Vagina (tissue), 2 donors: ENCODE measurements around the gene STK38L. TPM values are rescaled to one million over a fixed set of nuclear protein-coding genes. Genes with fewer than 3 reads are reported as not detected.

ENCODE experiments used
- DNase-seq, 2 donors: peaks; one replicate each; pipeline ENCODE4 v3.0.0-alpha.2; 2017; ENCODE audit errors: extremely low spot score in 2 of 2
- H3K27ac ChIP-seq: fragments of 200-600 bp; sonication (generic); one replicate; pipeline ENCODE4 v1.5.1; 2019
- H3K27me3 ChIP-seq: fragments of 200-600 bp; sonication (generic); one replicate; pipeline ENCODE4 v1.5.1; 2019
- H3K36me3 ChIP-seq, 2 donors: fragments of 200-600 bp; sonication (generic); one replicate each; pipeline ENCODE4 v1.5.1; 2017 to 2019
- H3K4me1 ChIP-seq: fragments of 200-600 bp; sonication (generic); one replicate; pipeline ENCODE4 v1.5.1; 2019
- H3K4me3 ChIP-seq, 2 donors: fragments of 200-600 bp; sonication (generic); 1 replicate in 1 of 2; 2 replicates in 1 of 2; pipeline ENCODE4 v1.5.1; 2016 to 2019
- H3K9me3 ChIP-seq: fragments of 200-600 bp; sonication (generic); one replicate; pipeline ENCODE4 v1.5.1; 2019
- POLR2A ChIP-seq, 2 donors: fragments of 450-650 bp; IDR thresholded peaks; one replicate each; pipeline ENCODE4 v1.6.1; 2017; ENCODE audit warnings: antibody characterized with exemption in 2 of 2, mild to moderate bottlenecking in 2 of 2, moderate library complexity in 2 of 2
- POLR2AphosphoS5 ChIP-seq, 2 donors: sonication (generic); formaldehyde crosslinking; IDR thresholded peaks; one replicate each; pipeline ENCODE4 v1.9.0; 2017; ENCODE audit warnings: antibody characterized with exemption in 2 of 2, mild to moderate bottlenecking in 2 of 2, low read depth in 1 of 2; ENCODE audit not compliant: insufficient read depth in 1 of 2
- intact Hi-C: fragments of 100-400 bp; cut with DNase I; formaldehyde crosslinking; loops from one replicate; pipeline ENCODE4 v1.15.1; 2023
- total RNA-seq: library from RNA; depleted of rRNA; stranded (reverse); fragments of >200 nt; gene quantifications from one replicate; pipeline ENCODE4 v1.2.3, GENCODE V29; 2016
- TF ChIP-seq, protein P1 (sequence below), 3 experiments: fragments of 450-650 bp in 2 of 3; fragments of 200-600 bp in 1 of 3; sonication (generic) in 1 of 3; IDR thresholded peaks; one replicate each; pipeline ENCODE4 v1.5.1; 2017 to 2019; ENCODE audit warnings: antibody characterized with exemption in 3 of 3, mild to moderate bottlenecking in 2 of 3, moderate library complexity in 2 of 3

The STK38L gene
- total RNA-seq, 1 donor from 2014 or later, result 52.8 TPM

GRCh38 chr12:27316947-27317346 lies 72.9 kb downstream of the STK38L start:
- no peak overlapping the region for H3K4me3 ChIP-seq
- no peaks in the 10 kb centered on the region for H3K9me3 ChIP-seq
- no peak for TF ChIP-seq POLR2AphosphoS5 (IDR thresholded peaks at IDR 0.05; ENCODE audit: insufficient read depth in 1 of 2, low read depth in 1 of 2)
- H3K27me3 ChIP-seq, result no peaks in the 10 kb centered on the region
- no peak overlapping the region for H3K27ac ChIP-seq
- intact Hi-C loops, result no loop called here
- DNase-seq, result no peak
- no peaks in the 10 kb centered on the region for H3K4me1 ChIP-seq
- peaks cover 0 to 59% of the 10 kb centered on the region in 2 donors for H3K36me3 ChIP-seq

DNA sequence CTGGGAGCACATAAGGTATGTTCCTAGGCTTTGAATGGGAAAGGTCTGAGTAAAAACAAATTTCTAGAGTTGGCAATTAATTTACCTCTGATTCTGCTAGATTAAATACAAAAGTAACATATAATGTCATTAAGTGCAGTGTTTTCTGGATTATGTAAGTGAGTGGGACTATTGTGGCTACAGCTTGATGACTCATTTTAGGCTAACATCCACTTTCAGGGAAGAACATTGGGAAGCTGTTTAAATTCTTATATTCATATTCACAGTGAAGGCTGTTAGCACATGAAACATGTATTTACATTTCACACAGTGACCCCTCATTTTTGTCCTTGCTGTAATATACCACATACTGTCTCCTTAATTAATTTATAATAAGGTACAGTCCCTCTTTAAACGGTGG lies 75.3 kb downstream of the STK38L start:
- Histone ChIP-seq H3K9me3 (no peaks in the 10 kb centered on the region), H3K4me3 (no peak overlapping the region), H3K27ac (no peak overlapping the region), H3K27me3 (no peaks in the 10 kb centered on the region), H3K36me3 (peaks cover 0 to 54% of the 10 kb centered on the region in 2 donors), H3K4me1 (no peaks in the 10 kb centered on the region)
- intact Hi-C loops, result no loop called here
- TF ChIP-seq POLR2A (IDR thresholded peaks at IDR 0.05) (no peak), POLR2AphosphoS5 (IDR thresholded peaks at IDR 0.05; ENCODE audit: insufficient read depth in 1 of 2, low read depth in 1 of 2) (no peak)
- TF ChIP-seq, protein P1, sequence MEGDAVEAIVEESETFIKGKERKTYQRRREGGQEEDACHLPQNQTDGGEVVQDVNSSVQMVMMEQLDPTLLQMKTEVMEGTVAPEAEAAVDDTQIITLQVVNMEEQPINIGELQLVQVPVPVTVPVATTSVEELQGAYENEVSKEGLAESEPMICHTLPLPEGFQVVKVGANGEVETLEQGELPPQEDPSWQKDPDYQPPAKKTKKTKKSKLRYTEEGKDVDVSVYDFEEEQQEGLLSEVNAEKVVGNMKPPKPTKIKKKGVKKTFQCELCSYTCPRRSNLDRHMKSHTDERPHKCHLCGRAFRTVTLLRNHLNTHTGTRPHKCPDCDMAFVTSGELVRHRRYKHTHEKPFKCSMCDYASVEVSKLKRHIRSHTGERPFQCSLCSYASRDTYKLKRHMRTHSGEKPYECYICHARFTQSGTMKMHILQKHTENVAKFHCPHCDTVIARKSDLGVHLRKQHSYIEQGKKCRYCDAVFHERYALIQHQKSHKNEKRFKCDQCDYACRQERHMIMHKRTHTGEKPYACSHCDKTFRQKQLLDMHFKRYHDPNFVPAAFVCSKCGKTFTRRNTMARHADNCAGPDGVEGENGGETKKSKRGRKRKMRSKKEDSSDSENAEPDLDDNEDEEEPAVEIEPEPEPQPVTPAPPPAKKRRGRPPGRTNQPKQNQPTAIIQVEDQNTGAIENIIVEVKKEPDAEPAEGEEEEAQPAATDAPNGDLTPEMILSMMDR (IDR thresholded peaks at IDR 0.05), result no peak
- DNase-seq, result no peak

- intact Hi-C loops, result no loop called here
- Histone ChIP-seq H3K4me1 (no peaks in the 10 kb centered on the region), H3K9me3 (no peaks in the 10 kb centered on the region), H3K4me3 (no peak overlapping the region), H3K27ac (no peak overlapping the region), H3K27me3 (no peaks in the 10 kb centered on the region), H3K36me3 (peaks cover 0 to 50% of the 10 kb centered on the region in 2 donors)
- DNase-seq, result no peak
- TF ChIP-seq, protein P1 (IDR thresholded peaks at IDR 0.05), result no peak
- no peak for TF ChIP-seq POLR2AphosphoS5 (IDR thresholded peaks at IDR 0.05; ENCODE audit: insufficient read depth in 1 of 2, low read depth in 1 of 2)
- no peak for TF ChIP-seq POLR2A (IDR thresholded peaks at IDR 0.05)
Measured at GRCh38 chr12:27319848-27320247, 75.8 kb downstream of the STK38L start.

DNA sequence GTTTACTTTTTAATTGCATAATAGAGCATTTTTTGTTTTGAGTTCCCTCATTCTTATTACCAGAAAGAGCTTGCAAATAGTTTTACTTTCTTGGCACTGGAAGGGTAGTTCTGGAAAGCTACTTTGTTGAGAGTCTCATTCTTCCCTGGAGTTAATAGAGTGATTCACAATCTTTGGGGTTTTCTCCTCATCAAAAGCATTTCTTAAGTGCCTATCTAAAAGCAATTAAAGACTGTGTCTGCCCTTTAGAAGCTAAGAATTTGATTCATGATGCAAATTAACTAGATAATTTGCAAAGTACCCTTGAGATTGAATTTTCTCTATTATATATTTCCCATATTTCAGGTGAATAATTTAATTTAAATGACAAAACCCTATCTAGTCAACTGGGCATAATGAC lies 80.4 kb downstream of the STK38L start:
- no peak for DNase-seq
- Histone ChIP-seq H3K4me1 (no peaks in the 10 kb centered on the region), H3K4me3 (no peak overlapping the region), H3K36me3 (peaks cover 0 to 30% of the 10 kb centered on the region in 2 donors), H3K27me3 (no peaks in the 10 kb centered on the region), H3K9me3 (no peaks in the 10 kb centered on the region), H3K27ac (no peak overlapping the region)
- TF ChIP-seq POLR2A (IDR thresholded peaks at IDR 0.05) (no peak), POLR2AphosphoS5 (IDR thresholded peaks at IDR 0.05; ENCODE audit: insufficient read depth in 1 of 2, low read depth in 1 of 2) (no peak)
- intact Hi-C loops, result no loop called here

DNA sequence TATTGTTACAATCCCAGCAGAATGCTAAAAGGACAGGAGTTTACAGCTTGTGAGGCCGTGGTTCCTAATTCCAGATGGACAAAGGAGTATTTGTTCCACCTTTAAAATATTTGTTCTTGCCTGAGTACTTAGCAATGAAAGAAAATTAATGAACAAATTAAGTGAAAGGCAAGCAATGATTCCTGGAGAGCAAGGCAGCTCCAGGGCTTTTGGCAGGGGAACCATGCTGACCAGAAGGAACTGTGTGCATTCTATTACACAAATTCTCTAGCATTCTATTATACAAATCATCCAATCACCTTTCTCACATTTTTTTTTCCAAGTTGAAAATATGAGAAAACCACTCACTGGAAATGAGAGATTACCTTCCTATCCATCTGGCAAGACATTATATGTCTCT lies 86.8 kb downstream of the STK38L start:
- H3K27ac ChIP-seq, result no peak overlapping the region
- no peak overlapping the region for H3K4me3 ChIP-seq
- no peak for TF ChIP-seq POLR2A (IDR thresholded peaks at IDR 0.05)

GRCh38 chr12:27331291-27331926 lies 87.3 kb downstream of the STK38L start:
- Histone ChIP-seq H3K36me3 (peaks cover 0 to 10% of the 10 kb centered on the region in 2 donors), H3K27me3 (no peaks in the 10 kb centered on the region), H3K9me3 (no peaks in the 10 kb centered on the region), H3K27ac (peak overlapping the region; percentile 60), H3K4me1 (peaks cover 22% of the 10 kb centered on the region), H3K4me3 (no peak overlapping the region)
- no peak for TF ChIP-seq POLR2A (IDR thresholded peaks at IDR 0.05)
- TF ChIP-seq POLR2AphosphoS5 (IDR thresholded peaks at IDR 0.05; ENCODE audit: insufficient read depth in 1 of 2, low read depth in 1 of 2), result peak in 1 of 2 donors; percentile 88
- DNase-seq, result no peak
- intact Hi-C loops, result no loop called here

More for the DNA sequence above, 86.8 kb downstream of the STK38L start:
- Histone ChIP-seq H3K9me3 (no peaks in the 10 kb centered on the region), H3K4me1 (peaks cover 22% of the 10 kb centered on the region), H3K36me3 (peaks cover 0 to 14% of the 10 kb centered on the region in 2 donors), H3K27me3 (no peaks in the 10 kb centered on the region)
- intact Hi-C loops, result no loop called here
- DNase-seq, result no peak

GRCh38 chr12:27331927-27332324 lies 87.8 kb downstream of the STK38L start:
- Histone ChIP-seq H3K36me3 (peaks cover 0 to 7% of the 10 kb centered on the region in 2 donors), H3K4me1 (peaks cover 22% of the 10 kb centered on the region), H3K4me3 (peak overlapping the region in 1 of 2 donors; percentile 67), H3K9me3 (no peaks in the 10 kb centered on the region), H3K27me3 (no peaks in the 10 kb centered on the region), H3K27ac (peak overlapping the region; percentile 20)
- intact Hi-C loops, result no loop called here
- no peak for DNase-seq
- no peak for TF ChIP-seq POLR2A (IDR thresholded peaks at IDR 0.05)
- no peak for TF ChIP-seq POLR2AphosphoS5 (IDR thresholded peaks at IDR 0.05; ENCODE audit: insufficient read depth in 1 of 2, low read depth in 1 of 2)
- TF ChIP-seq, protein P1 (IDR thresholded peaks at IDR 0.05), result no peak
